Esophagus muscularis mucosa (tissue), 4 donors: ENCODE data around the gene TRABD2A. TPM values are rescaled to one million over a fixed set of nuclear protein-coding genes. Genes with fewer than 3 reads are reported as not detected.
"Not testable (repeated sequence)": the region's sequence is repeated elsewhere in the genome, so short reads cannot be mapped to it uniquely, and the experiment has no call there.

Experiments
- DNase-seq: peaks from one replicate; pipeline ENCODE4 v3.0.0-alpha.2; 2017; ENCODE audit errors: extremely low spot score
- H3K27ac ChIP-seq, 4 donors: fragments of 200-600 bp; sonication (generic); replicated peaks in 1 of 4; 1 replicate in 3 of 4; 2 replicates in 1 of 4; pipeline ENCODE4 v1.5.1; 2016 to 2019; ENCODE audit warnings: mild to moderate bottlenecking in 1 of 4
- H3K27me3 ChIP-seq, 4 donors: fragments of 200-600 bp; sonication (generic); one replicate each; pipeline versions ENCODE4 v1.5.1 to v1.6.0; 2016 to 2019
- H3K36me3 ChIP-seq, 4 donors: fragments of 200-600 bp; sonication (generic); one replicate each; pipeline ENCODE4 v1.5.1; 2016 to 2019
- H3K4me1 ChIP-seq, 4 donors: fragments of 200-600 bp; sonication (generic); one replicate each; pipeline ENCODE4 v1.5.1; 2016 to 2019
- H3K4me3 ChIP-seq, 4 donors: fragments of 200-600 bp; sonication (generic); 1 replicate in 2 of 4; 2 replicates in 2 of 4; pipeline ENCODE4 v1.5.1; 2016 to 2019; ENCODE audit warnings: mild to moderate bottlenecking in 4 of 4, moderate library complexity in 1 of 4
- H3K9me3 ChIP-seq, 4 donors: fragments of 200-600 bp; sonication (generic); 1 replicate in 3 of 4; 2 replicates in 1 of 4; pipeline ENCODE4 v1.5.1; 2016 to 2019
- EP300 ChIP-seq: sonication (generic); formaldehyde crosslinking; IDR thresholded peaks from one replicate; pipeline ENCODE4 v1.6.1; 2017; ENCODE audit warnings: antibody characterized with exemption
- POLR2A ChIP-seq: fragments of 450-650 bp; IDR thresholded peaks from one replicate; pipeline ENCODE4 v1.6.1; 2017; ENCODE audit warnings: antibody characterized with exemption, moderate library complexity, mild to moderate bottlenecking, low read depth
- POLR2AphosphoS5 ChIP-seq, 2 donors: sonication (generic); formaldehyde crosslinking; IDR thresholded peaks; one replicate each; pipeline ENCODE4 v1.6.1; 2017; ENCODE audit warnings: antibody characterized with exemption in 2 of 2
- WGBS: methylation state at CpG from one replicate; pipeline ENCODE4 v1.1.5; 2018; 5-methylcytosine and 5-hydroxymethylcytosine counted together
- intact Hi-C: fragments of 100-400 bp; cut with DNase I; formaldehyde crosslinking; loops from one replicate; pipeline ENCODE4 v1.15.1; 2023
- total RNA-seq, 4 donors: library from RNA; depleted of rRNA; stranded (reverse); fragments of >200 nt; gene quantifications; one replicate each; pipeline versions ENCODE4 v1.1.0 to v1.2.1, GENCODE V29; 2016
- TF ChIP-seq, protein P1 (sequence below), 3 experiments: fragments of 200-600 bp in 2 of 3; fragments of 450-650 bp in 1 of 3; sonication (generic) in 2 of 3; IDR thresholded peaks; one replicate each; pipeline ENCODE4 v1.5.1; 2017 to 2019; ENCODE audit warnings: antibody characterized with exemption in 3 of 3, mild to moderate bottlenecking in 2 of 3, moderate library complexity in 1 of 3

TRABD2A gene
- total RNA-seq, 4 donors from 2014 or later, result 1.2 to 3.0 (median 2.1) TPM

DNA sequence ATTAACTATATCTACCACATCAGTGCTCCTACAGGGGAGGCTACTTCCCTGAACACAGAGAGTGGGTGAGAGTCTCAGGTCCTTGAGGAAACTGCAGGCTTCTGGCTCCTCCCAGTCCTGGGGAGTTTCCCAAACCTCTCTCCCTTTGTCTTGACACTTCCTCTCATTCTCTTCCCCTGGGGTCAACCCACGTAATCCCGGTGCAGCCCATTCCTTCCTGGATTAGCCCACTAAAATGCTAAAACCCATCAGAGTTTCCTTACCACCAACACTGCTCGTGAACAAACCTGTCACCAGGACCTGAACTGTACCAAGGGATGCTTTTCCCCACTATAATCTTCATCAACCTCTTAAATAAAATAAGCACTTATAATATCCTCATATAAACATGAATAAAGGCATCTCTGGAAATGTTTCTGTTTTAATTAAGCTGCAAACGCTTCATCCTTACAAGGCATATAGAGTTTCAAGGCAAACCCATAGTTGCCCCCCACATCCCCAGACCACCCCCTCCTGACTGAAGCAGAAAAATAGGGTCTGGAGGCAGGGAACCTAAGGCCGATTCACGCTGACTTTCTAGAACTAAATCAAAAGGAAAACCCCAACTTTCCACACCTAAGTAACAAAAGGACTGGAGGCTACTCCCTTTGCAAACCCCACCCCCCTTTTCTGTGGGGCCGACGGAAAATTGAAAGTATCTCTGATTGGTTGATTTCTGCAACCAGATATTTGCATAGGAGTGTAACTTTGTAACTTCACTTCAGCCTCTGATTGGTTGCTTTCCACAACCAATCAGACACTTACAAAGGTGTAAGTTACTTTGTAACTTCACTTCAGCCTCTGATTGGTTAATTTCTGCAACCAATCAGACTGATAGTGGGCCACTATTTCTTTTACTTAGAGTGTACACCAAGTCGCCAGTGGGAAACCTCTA is 43.6 kb upstream of the TRABD2A start:
- DNase-seq, result no peak
- H3K4me3 ChIP-seq, result peak overlapping the region in 1 of 4 donors; percentile 28

DNA sequence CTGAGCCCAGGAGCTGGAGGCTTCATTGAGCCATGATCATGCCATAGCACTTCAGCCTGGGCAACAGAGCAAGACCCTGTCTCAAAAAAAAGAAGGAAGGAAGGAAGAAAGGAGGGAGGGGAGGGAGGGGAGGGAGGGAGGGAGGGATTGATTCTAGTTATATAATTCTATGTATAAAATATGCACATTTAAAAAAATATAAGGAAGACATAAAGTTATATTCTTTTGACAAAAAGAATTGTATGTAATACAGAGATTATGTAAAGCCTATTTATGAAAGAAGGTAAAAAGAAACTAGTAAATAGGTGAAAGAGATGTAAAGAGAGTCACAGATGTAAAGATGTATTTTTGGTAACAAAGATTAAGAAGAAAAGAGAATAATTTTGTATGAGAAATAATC is 42.1 kb upstream of the TRABD2A start:
- Histone ChIP-seq H3K4me3 (no peak overlapping the region), H3K27ac (no peak overlapping the region), H3K27me3 (no peaks in the 10 kb centered on the region), H3K4me1 (peaks cover 23 to 45% (median 39%) of the 10 kb centered on the region in 4 donors), H3K36me3 (no peaks in the 10 kb centered on the region), H3K9me3 (no peaks in the 10 kb centered on the region)
- no peak for DNase-seq
- TF ChIP-seq POLR2AphosphoS5 (IDR thresholded peaks at IDR 0.05), result no peak
- intact Hi-C loops, result loop anchor here (5.0 kb wide), 1 partner anchor 49 kb away; the partner anchor contains the start of gene KCMF1

More for the DNA sequence above, 43.6 kb upstream of the TRABD2A start:
- 54% methylated on average over 9 of the region's 9 CpGs for WGBS
- Histone ChIP-seq H3K9me3 (no peaks in the 10 kb centered on the region), H3K36me3 (no peaks in the 10 kb centered on the region), H3K27ac (peak overlapping the region; percentile 28 to 65 (median 45)), H3K4me1 (peaks cover 23 to 42% (median 34%) of the 10 kb centered on the region in 4 donors), H3K27me3 (no peaks in the 10 kb centered on the region)
- intact Hi-C loops, result loop anchor here (5.0 kb wide), 2 partner anchors 48 to 427 kb away; partner anchors contain the start of gene KCMF1
- TF ChIP-seq, protein P1, sequence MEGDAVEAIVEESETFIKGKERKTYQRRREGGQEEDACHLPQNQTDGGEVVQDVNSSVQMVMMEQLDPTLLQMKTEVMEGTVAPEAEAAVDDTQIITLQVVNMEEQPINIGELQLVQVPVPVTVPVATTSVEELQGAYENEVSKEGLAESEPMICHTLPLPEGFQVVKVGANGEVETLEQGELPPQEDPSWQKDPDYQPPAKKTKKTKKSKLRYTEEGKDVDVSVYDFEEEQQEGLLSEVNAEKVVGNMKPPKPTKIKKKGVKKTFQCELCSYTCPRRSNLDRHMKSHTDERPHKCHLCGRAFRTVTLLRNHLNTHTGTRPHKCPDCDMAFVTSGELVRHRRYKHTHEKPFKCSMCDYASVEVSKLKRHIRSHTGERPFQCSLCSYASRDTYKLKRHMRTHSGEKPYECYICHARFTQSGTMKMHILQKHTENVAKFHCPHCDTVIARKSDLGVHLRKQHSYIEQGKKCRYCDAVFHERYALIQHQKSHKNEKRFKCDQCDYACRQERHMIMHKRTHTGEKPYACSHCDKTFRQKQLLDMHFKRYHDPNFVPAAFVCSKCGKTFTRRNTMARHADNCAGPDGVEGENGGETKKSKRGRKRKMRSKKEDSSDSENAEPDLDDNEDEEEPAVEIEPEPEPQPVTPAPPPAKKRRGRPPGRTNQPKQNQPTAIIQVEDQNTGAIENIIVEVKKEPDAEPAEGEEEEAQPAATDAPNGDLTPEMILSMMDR (IDR thresholded peaks at IDR 0.05), result no peak
- peak; percentile 49 to 72 for TF ChIP-seq POLR2AphosphoS5 (IDR thresholded peaks at IDR 0.05)
- TF ChIP-seq POLR2A, result no peak

DNA sequence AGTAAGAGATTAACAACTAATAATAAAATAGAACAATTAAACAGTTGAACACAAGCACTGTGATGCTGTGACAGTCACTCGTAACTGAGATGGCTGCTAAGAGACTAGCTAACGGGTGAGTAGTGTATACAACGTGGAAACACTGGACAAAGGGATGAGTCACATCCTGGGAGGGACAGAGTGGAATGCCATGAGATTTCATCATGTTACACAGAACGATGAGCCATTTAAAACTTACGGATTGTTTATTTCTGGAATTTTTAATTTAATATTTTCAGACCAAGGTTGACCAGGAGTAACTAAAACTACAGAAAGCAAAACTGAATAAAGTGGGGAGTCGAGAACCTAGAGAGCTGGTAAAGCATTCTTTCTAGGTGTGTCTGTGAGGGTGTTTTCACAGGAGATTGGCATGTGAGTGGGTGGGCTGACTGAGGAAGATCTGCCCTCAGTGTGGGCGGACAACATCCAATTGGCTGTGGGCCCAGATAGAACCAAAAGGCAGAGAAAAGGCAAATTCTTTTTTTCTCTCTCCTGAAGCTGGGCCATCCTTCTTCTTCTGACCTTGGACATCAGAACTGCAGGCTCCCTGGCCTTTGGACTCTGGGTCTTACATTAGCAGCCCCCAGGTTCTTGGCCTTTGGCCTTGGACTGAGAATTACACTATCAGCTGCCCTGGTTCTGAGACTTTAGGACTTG is 39.1 kb upstream of the TRABD2A start:
- Histone ChIP-seq H3K9me3 (no peaks in the 10 kb centered on the region), H3K27me3 (no peaks in the 10 kb centered on the region), H3K4me3 (peak overlapping the region; percentile 14 to 40 (median 30)), H3K27ac (peak overlapping the region; percentile 80 to 89 (median 87)), H3K4me1 (peaks cover 10 to 23% (median 17%) of the 10 kb centered on the region in 4 donors), H3K36me3 (no peaks in the 10 kb centered on the region)
- intact Hi-C loops, result loop anchor here (5.0 kb wide), 1 partner anchor 52 kb away; the partner anchor contains the start of gene KCMF1
- WGBS, result 7% methylated on average over 7 of the region's 7 CpGs
- no peak for DNase-seq
- TF ChIP-seq POLR2AphosphoS5 (IDR thresholded peaks at IDR 0.05) (peak; percentile 75 to 87), EP300 (no peak)

DNA sequence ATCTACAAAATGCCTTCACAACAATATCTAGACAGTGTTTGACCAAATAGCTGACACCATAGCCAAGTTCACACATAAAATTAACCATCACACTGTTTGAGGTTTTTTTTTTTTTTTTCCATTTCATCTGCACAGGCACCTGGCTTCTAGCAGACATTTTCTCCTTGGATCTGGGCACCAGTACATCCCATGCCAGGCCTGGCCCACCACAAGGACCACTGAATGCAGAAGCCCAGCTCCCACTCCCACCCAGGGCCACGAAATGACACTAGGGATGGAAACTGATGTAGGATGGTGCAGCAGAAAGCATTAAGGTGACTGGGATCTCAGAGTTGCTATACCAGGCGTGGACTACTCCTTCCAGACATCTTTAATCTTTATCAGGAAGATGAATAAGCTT is 37.5 kb upstream of the TRABD2A start:
- DNase-seq, result no peak
- WGBS, result 88% methylated on average over 2 of the region's 2 CpGs
- no peaks in the 10 kb centered on the region for H3K36me3 ChIP-seq
- peaks cover 7 to 19% (median 15%) of the 10 kb centered on the region in 4 donors for H3K4me1 ChIP-seq
- intact Hi-C loops, result no loop called here
- H3K27me3 ChIP-seq, result no peaks in the 10 kb centered on the region
- no peaks in the 10 kb centered on the region for H3K9me3 ChIP-seq
- H3K27ac ChIP-seq, result peak overlapping the region in 1 of 4 donors; percentile 88
- TF ChIP-seq POLR2A, result no peak
- TF ChIP-seq EP300, result no peak
- TF ChIP-seq POLR2AphosphoS5 (IDR thresholded peaks at IDR 0.05), result no peak
- TF ChIP-seq, protein P1 (IDR thresholded peaks at IDR 0.05), result no peak
- no peak overlapping the region for H3K4me3 ChIP-seq

DNA sequence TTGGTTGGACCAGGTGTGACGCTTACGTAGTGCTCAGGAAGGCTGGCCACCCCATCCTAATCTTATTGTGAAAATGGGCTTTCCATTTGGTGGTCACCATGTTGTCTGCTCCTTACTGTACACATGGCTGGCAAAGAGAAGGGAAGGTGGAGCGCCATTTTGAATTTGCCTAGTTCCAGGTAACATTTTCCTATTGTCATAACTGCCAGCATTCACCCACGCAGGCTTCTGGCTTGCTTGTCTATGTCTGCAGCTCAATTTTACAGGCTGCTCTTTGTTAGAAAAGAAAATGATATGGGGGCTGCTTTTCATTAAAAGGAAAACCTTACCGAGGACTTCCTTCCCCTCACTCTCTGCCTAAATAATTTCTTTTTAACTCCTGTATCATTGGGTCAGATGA is 36.9 kb upstream of the TRABD2A start:
- H3K9me3 ChIP-seq, H3K27ac ChIP-seq, DNase-seq, H3K27me3 ChIP-seq, intact Hi-C loops, H3K36me3 ChIP-seq, H3K4me3 ChIP-seq: not testable (repeated sequence)
- WGBS, result 88% methylated on average over 5 of the region's 5 CpGs
- peaks cover 7 to 19% (median 15%) of the 10 kb centered on the region in 4 donors for H3K4me1 ChIP-seq

DNA sequence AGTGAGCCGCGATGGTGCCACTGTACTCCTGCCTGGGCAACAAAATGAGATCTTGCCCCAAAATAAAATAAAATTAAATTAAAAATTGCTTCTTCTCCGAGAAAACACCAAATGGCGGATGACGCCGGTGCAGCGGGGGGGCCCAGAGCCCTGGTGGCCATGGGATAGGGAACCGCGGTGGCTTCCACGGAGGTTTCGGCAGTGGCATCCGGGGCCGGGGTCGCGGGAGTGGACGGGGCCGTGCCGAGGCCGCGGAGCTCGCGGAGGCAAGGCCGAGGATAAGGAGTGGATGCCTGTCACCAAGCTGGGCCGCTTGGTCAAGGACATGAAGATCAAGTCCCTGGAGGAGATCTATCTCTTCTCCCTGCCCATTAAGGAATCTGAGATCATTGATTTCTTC is 34.8 kb upstream of the TRABD2A start:
- H3K36me3 ChIP-seq, H3K9me3 ChIP-seq, H3K4me3 ChIP-seq, DNase-seq, H3K27ac ChIP-seq, intact Hi-C loops, H3K27me3 ChIP-seq: not testable (repeated sequence)
- H3K4me1 ChIP-seq, result peaks cover 7 to 18% (median 15%) of the 10 kb centered on the region in 4 donors
- WGBS, result 98% methylated on average over 24 of the region's 24 CpGs
